Neutrophil (primary cell): ENCODE data around the gene TMEM50B.
A peak's percentile ranks its signal among the peaks of the same experiment; 100 is the strongest.

Experiments
- H3K27ac ChIP-seq: fragments of 200-600 bp; sonication (generic); 2 replicates; pipeline ENCODE4 v1.5.1; 2016; ENCODE audit warnings: mild to moderate bottlenecking, moderate library complexity
- H3K27me3 ChIP-seq: fragments of 200-600 bp; sonication (generic); 2 replicates; pipeline ENCODE4 v1.6.0; 2016; ENCODE audit warnings: mild to moderate bottlenecking
- H3K36me3 ChIP-seq: fragments of 200-600 bp; sonication (generic); 2 replicates; pipeline ENCODE4 v1.5.1; 2017
- H3K4me1 ChIP-seq, 2 experiments: fragments of 200-600 bp in 1 of 2; sonication (generic) in 1 of 2; 1 replicate in 1 of 2; 2 replicates in 1 of 2; pipeline versions ENCODE4 v1.5.1 to v1.6.1; 2013 to 2016; ENCODE audit warnings: low read depth in 1 of 2, low read length in 1 of 2, mild to moderate bottlenecking in 1 of 2, moderate library complexity in 1 of 2; ENCODE audit not compliant: control insufficient read depth in 1 of 2, insufficient read depth in 1 of 2
- H3K4me3 ChIP-seq, 2 experiments: fragments of 200-600 bp in 1 of 2; sonication (generic) in 1 of 2; 1 replicate in 1 of 2; 2 replicates in 1 of 2; pipeline ENCODE4 v1.5.1; 2013 to 2016; ENCODE audit warnings: low read depth in 1 of 2, low read length in 1 of 2, mild to moderate bottlenecking in 1 of 2, moderate library complexity in 1 of 2
- H3K9me3 ChIP-seq: fragments of 200-600 bp; sonication (generic); 2 replicates; pipeline ENCODE4 v1.5.1; 2016
- CTCF ChIP-seq: fragments of 200-600 bp; sonication (generic); IDR thresholded peaks from 2 replicates; pipeline ENCODE4 v1.5.1; 2016; ENCODE audit warnings: antibody characterized with exemption

TMEM50B gene

GRCh38 chr21:33495743-33496142, 16.0 kb upstream of the TMEM50B start:
- no peak overlapping the region for H3K27ac ChIP-seq
- H3K27me3 ChIP-seq: no peaks in the 10 kb centered on the region
- no peaks in the 10 kb centered on the region for H3K36me3 ChIP-seq
- no peak for TF ChIP-seq CTCF
- peaks cover 16 to 23% of the 10 kb centered on the region in 2 experiments for H3K4me1 ChIP-seq
- no peaks in the 10 kb centered on the region for H3K9me3 ChIP-seq
- H3K4me3 ChIP-seq: no peak overlapping the region

GRCh38 chr21:33493756-33494155, 14.0 kb upstream of the TMEM50B start:
- no peak for TF ChIP-seq CTCF
- Histone ChIP-seq H3K4me1 (peaks cover 16 to 23% of the 10 kb centered on the region in 2 experiments), H3K27ac (no peak overlapping the region), H3K27me3 (no peaks in the 10 kb centered on the region), H3K36me3 (no peaks in the 10 kb centered on the region), H3K4me3 (no peak overlapping the region), H3K9me3 (no peaks in the 10 kb centered on the region)

GRCh38 chr21:33492571-33492970, 12.8 kb upstream of the TMEM50B start:
- no peak overlapping the region for H3K4me3 ChIP-seq
- no peaks in the 10 kb centered on the region for H3K27me3 ChIP-seq
- no peaks in the 10 kb centered on the region for H3K36me3 ChIP-seq
- H3K27ac ChIP-seq: no peak overlapping the region
- no peaks in the 10 kb centered on the region for H3K9me3 ChIP-seq
- no peak for TF ChIP-seq CTCF
- peaks cover 16 to 23% of the 10 kb centered on the region in 2 experiments for H3K4me1 ChIP-seq

GRCh38 chr21:33491373-33492102, 11.8 kb upstream of the TMEM50B start, which contains the start of gene DNAJC28:
DNAJC28 (minus strand) TSS chr21:33491716; CDS start chr21:33489393, 2,323 bp downstream.
- Histone ChIP-seq H3K27ac (peak within 1 kb of the TSS; percentile 25), H3K4me1 (peaks cover 16 to 23% of the 10 kb centered on the region in 2 experiments), H3K4me3 (peak within 1 kb of the TSS; percentile 71 to 91), H3K36me3 (no peaks in the 10 kb centered on the region), H3K27me3 (no peaks in the 10 kb centered on the region), H3K9me3 (no peaks in the 10 kb centered on the region)
- no peak for TF ChIP-seq CTCF

GRCh38 chr21:33490991-33491372, 11.2 kb upstream of the TMEM50B start:
- peak overlapping the region; percentile 25 for H3K27ac ChIP-seq
- H3K9me3 ChIP-seq: no peaks in the 10 kb centered on the region

More at GRCh38 chr21:33490991-33491372, 11.2 kb upstream of the TMEM50B start:
- Histone ChIP-seq H3K36me3 (no peaks in the 10 kb centered on the region), H3K4me3 (peak overlapping the region; percentile 71 to 91), H3K4me1 (peaks cover 16 to 23% of the 10 kb centered on the region in 2 experiments), H3K27me3 (no peaks in the 10 kb centered on the region)
- TF ChIP-seq CTCF: no peak
